ENCODE measurements around the gene APP.

GRCh38 chr21:26148840-26149354 is 21.7 kb downstream of the APP start:
- TF ChIP-seq CTCF (IDR thresholded peaks at IDR 0.05; ENCODE audit: low read length) (no peak), EZH2 (optimal IDR thresholded peaks at IDR 0.05; ENCODE audit: low read depth, low read length) (no peak), EZH2phosphoT487 (IDR thresholded peaks at IDR 0.05; ENCODE audit: low read length) (no peak)
